Measurements from ENCODE around the gene DAZL. TPM values are rescaled to one million over a fixed set of nuclear protein-coding genes. Genes with fewer than 3 reads are reported as not detected.

Gene DAZL
- not detected in 2 replicates for total RNA-seq

GRCh38 chr3:16604887-16605602, at the start of gene DAZL:
Gene DAZL (minus strand): TSS chr3:16605423. CDS start chr3:16605205, 218 bp downstream.

Other genes starting within 250 kb of the DAZL start
- gene RFTN1, start 91.7 kb downstream of the DAZL start, total RNA-seq = 39.7 and 41.2 TPM in 2 replicates